Epithelial cell of proximal tubule (primary cell): ENCODE data around the gene TTF1. TPM values are rescaled to one million over a fixed set of nuclear protein-coding genes. Genes with fewer than 3 reads are reported as not detected.

Source experiments
- DNase-seq: peaks from one replicate; pipeline ENCODE4 v3.0.0-alpha.2; 2011; ENCODE audit warnings: low read depth
- H3K4me3 ChIP-seq: 2 replicates; pipeline ENCODE4 v1.5.1; 2011; ENCODE audit warnings: low read depth, mild to moderate bottlenecking, low read length
- total RNA-seq: library from RNA; depleted of rRNA; stranded (reverse); fragments of >200 nt; gene quantifications from 2 replicates; pipeline ENCODE4 v1.2.3, GENCODE V29; 2015
- TF ChIP-seq, protein P1 (sequence below): conservative IDR thresholded peaks from 2 replicates; pipeline ENCODE4 v1.5.1; 2012; ENCODE audit warnings: low read depth, mild to moderate bottlenecking, low read length

The TTF1 gene
- total RNA-seq, 1 donor from 2014 or later = 29.8 TPM

- no peak for DNase-seq
- H3K4me3 ChIP-seq = no peak overlapping the region
- TF ChIP-seq, protein P1, sequence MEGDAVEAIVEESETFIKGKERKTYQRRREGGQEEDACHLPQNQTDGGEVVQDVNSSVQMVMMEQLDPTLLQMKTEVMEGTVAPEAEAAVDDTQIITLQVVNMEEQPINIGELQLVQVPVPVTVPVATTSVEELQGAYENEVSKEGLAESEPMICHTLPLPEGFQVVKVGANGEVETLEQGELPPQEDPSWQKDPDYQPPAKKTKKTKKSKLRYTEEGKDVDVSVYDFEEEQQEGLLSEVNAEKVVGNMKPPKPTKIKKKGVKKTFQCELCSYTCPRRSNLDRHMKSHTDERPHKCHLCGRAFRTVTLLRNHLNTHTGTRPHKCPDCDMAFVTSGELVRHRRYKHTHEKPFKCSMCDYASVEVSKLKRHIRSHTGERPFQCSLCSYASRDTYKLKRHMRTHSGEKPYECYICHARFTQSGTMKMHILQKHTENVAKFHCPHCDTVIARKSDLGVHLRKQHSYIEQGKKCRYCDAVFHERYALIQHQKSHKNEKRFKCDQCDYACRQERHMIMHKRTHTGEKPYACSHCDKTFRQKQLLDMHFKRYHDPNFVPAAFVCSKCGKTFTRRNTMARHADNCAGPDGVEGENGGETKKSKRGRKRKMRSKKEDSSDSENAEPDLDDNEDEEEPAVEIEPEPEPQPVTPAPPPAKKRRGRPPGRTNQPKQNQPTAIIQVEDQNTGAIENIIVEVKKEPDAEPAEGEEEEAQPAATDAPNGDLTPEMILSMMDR = no peak
Observed at GRCh38 chr9:132414731-132415130, 8.1 kb upstream of the TTF1 start.

DNA sequence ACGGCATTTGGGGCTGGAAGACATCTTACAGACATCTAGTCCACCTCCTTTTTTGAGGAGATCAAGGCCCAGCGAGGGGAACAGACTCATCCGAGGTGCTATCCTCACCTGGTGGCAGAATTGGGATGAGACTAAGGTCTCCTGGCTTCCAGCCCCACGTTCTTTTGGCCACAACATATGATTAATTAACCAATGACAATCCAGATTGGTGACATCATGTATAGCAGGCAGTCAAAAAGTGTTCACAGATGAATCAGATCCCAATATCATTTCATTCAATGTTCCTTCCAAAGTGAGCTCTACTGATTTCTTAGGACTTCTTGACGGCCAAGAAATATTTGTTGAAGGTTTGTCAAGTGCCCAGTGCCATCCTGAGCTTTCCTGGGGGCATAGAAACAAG, 7.3 kb upstream of the TTF1 start:
- DNase-seq = no peak
- no peak overlapping the region for H3K4me3 ChIP-seq
- TF ChIP-seq, protein P1 = no peak

- TF ChIP-seq, protein P1 = peak; percentile 76
- DNase-seq = no peak
- H3K4me3 ChIP-seq = no peak overlapping the region
Observed at GRCh38 chr9:132412089-132412488, 5.4 kb upstream of the TTF1 start.

GRCh38 chr9:132411091-132411508, 4.5 kb upstream of the TTF1 start:
- no peak for DNase-seq
- TF ChIP-seq, protein P1 = peak; percentile 69
- H3K4me3 ChIP-seq = peak overlapping the region; percentile 16

GRCh38 chr9:132410642-132411041, 4.0 kb upstream of the TTF1 start:
- no peak for DNase-seq
- H3K4me3 ChIP-seq = peak overlapping the region; percentile 56
- TF ChIP-seq, protein P1 = no peak

DNA sequence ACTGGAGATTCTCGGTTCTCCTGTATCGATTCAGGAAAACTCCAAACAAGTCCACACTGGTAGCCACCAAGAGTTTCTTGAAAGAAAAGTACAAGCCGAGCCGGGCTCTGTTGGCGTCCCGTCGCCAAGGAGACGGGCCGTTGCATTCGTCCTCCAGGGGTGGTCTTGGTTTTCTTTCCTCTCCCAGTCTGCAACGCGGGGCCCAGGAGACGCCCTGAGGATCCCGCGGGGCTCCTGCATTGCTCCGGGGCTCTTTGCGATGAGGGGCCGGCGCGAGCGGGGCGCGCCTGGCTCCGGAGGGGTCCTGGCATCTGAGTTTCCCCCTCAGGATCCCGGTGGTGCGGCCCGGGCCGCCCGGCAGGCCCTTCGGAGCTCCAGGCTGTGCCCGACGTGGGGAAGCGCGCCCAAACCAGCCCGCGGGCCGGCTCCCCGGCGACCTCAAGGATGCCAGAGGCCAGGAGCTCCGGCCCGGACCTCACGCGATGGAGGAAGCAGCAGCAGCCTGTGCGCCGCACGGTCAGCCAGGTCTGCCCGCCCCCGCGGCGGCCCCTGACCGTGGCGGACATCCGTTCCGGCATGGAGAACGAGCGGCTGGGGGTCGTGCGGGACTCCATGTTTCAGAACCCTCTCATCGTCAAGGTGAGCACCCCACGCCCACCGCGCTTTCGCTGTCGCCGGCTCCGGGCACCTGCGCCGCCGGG, 3.3 kb upstream of the TTF1 start, which contains the start of gene CFAP77:
CFAP77 (plus strand) TSS at position 384 of the 701 bp plus-strand sequence; CDS start at position 445, 61 bp downstream.
- TF ChIP-seq, protein P1 = no peak
- DNase-seq = no peak

DNA sequence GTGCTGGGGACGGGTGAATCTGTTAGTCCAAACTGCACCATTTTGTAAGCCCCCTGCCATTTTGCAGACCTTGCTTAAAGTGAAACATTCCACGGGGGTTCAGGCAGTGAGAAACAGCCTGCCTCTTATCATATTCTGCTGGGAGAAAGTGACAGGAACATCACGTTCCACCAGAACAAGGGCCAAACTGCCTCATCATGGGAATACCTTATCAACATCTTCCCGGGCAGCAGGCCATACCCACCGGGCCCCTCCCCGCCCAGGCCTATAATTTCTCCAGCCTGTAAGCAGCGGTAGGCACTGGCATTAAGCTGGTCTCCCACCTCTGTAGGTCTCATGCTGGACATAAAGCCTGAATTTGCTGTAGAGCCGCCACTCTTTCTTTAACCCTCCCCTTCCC, 1.9 kb upstream of the TTF1 start:
- TF ChIP-seq, protein P1 = no peak
- DNase-seq = no peak
- no peak overlapping the region for H3K4me3 ChIP-seq

More for the DNA sequence above, 3.3 kb upstream of the TTF1 start, which contains the start of gene CFAP77:
- peak within 1 kb of the TSS; percentile 56 for H3K4me3 ChIP-seq
